NCI-H146 (cell line): ENCODE results near the gene CHST15.

ENCODE experiments used
- DNase-seq: peaks from one replicate; lab custom pipeline; 2025; lab: John Stamatoyannopoulos, UW

Gene CHST15

GRCh38 chr10:123998197-123999141, 94.9 kb downstream of the CHST15 start:
- DNase-seq = no peak

GRCh38 chr10:123997486-123998196, 95.8 kb downstream of the CHST15 start:
- no peak for DNase-seq

GRCh38 chr10:123997013-123997412, 96.4 kb downstream of the CHST15 start:
- no peak for DNase-seq

GRCh38 chr10:123996302-123996701, 97.1 kb downstream of the CHST15 start:
- peak; percentile 36 for DNase-seq

- peak; percentile 59 for DNase-seq
These were observed 97.8 kb downstream of the CHST15 start for GRCh38 chr10:123995461-123996131.

GRCh38 chr10:123995082-123995460, 98.3 kb downstream of the CHST15 start:
- no peak for DNase-seq

- peak; percentile 84 for DNase-seq
These were observed 98.8 kb downstream of the CHST15 start for GRCh38 chr10:123994417-123995081.

GRCh38 chr10:123993534-123994416, 99.6 kb downstream of the CHST15 start:
- DNase-seq = no peak

- DNase-seq = no peak
These were observed 101.5 kb downstream of the CHST15 start for GRCh38 chr10:123991611-123992570.

- DNase-seq = no peak
These were observed 102.5 kb downstream of the CHST15 start for GRCh38 chr10:123990889-123991288.

- DNase-seq = no peak
These were observed 104.7 kb downstream of the CHST15 start for GRCh38 chr10:123988694-123989093.

GRCh38 chr10:123986736-123987135, 106.7 kb downstream of the CHST15 start:
- no peak for DNase-seq

GRCh38 chr10:123974406-123974805, 119.0 kb downstream of the CHST15 start:
- DNase-seq = no peak

GRCh38 chr10:123972481-123973401, 120.7 kb downstream of the CHST15 start:
- peak; percentile 19 for DNase-seq

GRCh38 chr10:123970927-123971286, 122.5 kb downstream of the CHST15 start:
- no peak for DNase-seq

- DNase-seq = peak; percentile 12
These were observed 123.0 kb downstream of the CHST15 start for GRCh38 chr10:123970207-123970926.

- peak; percentile 52 for DNase-seq
These were observed 125.7 kb downstream of the CHST15 start for GRCh38 chr10:123967626-123968243.

GRCh38 chr10:123966896-123967231, 126.5 kb downstream of the CHST15 start:
- DNase-seq = no peak
